Stimulated activated CD4-positive, alpha-beta T cell treated with anti-CD3 and anti-CD28 coated beads, TNF-alpha, amount 100 ng/mL, for 1 hour (primary cell): ENCODE measurements around the gene IGSF9.

Source experiments
- DNase-seq, 3 donors: peaks; one replicate each; pipeline ENCODE4 v3.0.0-alpha.2; 2020; ENCODE audit warnings: low read depth in 3 of 3, low spot score in 1 of 3

IGSF9 gene

GRCh38 chr1:159946242-159947187 is 1.1 kb upstream of the IGSF9 start:
- no peak for DNase-seq

DNA sequence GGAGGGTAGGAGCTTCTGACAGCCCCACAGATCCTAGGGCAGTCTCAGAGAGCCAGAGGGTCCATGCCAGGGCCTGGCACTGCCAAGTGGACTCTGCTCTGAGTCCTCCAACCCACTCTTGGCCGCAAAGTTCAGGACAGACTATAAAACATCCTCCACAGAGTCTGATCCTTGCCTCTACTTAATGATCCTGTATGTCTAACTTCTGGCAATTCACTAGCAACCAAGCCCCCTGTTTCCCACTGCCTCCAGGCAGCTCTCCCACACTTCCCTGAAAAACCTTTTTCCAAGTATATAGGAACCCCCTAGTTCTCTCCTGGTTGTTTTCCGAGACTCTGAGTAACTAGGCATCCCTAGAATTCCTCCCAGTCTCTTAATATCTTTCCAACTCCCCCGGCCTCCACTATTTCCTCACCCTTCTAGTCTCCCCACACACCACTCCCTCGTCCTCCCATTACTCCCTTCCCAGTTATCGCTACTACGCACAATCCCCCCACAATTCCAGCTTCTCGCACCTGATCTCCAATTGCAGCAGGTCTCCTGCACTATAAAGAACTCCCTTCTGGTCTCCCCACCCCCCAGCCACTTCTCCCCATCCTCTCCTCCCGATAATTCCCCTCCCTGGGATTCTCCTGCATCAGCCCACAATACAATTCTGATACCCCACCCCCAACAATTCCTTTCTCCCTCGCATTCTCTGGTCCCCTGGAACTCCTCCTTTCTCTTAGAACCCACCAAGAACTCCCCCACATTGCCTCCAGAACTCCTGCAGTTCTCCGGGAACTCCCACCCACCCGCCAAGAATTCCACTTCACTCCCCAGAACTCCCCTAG is 574 bp downstream of the IGSF9 start:
- DNase-seq, result no peak

DNA sequence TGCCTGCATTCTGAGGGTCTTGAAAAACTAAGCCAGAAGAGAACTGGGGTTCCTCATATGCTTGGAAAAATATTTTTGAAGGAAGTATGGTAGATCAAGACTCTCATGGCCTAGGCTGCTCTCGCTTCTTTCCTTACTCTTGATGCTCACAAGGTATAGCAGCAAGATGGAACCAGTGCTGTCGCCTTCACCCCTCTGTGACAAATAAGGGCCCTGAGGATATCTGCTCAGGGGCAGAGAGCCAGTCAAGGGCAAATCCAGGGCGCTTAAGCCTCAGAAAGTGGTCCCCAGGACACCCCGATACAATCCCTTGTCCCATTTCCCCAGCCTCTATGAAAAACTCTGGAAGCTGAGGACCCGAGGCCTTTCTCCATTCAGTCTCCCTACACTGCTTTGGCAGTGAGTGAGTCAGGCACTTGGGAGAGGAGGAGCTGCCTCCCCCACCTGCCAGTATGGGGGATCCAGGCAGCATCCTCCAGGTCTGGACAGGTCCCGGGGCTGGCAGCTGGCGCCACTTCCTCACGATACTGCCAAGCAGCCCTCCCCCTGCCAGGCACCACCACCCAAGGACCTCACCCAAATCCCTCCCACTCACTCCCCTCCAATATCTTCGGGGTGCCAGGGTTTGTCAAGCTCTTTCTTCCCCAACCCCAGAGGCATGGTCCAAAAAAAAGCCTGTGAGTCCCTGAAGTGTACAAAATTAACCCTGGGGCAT is 1.3 kb downstream of the IGSF9 start:
- DNase-seq, result no peak

GRCh38 chr1:159943278-159943640 is 2.2 kb downstream of the IGSF9 start:
- DNase-seq, result no peak

DNA sequence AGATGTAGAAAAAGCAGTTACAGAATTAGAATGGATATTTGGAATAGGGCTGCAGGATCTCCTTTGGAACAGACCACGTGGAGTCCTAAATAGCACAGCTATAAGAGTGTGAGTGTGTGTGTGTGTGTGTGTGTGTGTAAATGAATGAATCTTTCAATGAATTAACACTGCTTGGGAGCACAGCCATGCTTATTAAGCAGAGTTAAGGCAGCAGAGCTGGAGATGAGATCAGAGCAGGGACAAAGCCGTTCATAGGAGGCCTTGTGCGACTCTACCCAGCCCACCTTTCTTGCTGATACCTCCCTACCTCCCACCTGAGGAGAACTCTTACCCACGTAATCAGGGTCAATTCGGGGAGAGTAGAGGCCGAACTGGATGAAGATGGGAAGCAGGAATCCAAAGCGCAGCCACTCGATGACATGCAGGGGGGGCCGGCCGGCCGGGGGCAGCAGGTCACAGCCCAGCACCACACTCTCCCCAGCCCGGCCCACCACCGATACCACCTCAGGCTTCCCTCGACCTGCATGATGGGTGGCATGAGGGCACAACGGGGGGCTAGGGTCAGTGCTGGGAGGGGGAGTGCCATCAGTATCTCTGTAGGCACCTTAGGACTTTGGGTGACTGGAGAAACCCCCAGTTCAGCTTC is 2.7 kb downstream of the IGSF9 start:
- no peak for DNase-seq

DNA sequence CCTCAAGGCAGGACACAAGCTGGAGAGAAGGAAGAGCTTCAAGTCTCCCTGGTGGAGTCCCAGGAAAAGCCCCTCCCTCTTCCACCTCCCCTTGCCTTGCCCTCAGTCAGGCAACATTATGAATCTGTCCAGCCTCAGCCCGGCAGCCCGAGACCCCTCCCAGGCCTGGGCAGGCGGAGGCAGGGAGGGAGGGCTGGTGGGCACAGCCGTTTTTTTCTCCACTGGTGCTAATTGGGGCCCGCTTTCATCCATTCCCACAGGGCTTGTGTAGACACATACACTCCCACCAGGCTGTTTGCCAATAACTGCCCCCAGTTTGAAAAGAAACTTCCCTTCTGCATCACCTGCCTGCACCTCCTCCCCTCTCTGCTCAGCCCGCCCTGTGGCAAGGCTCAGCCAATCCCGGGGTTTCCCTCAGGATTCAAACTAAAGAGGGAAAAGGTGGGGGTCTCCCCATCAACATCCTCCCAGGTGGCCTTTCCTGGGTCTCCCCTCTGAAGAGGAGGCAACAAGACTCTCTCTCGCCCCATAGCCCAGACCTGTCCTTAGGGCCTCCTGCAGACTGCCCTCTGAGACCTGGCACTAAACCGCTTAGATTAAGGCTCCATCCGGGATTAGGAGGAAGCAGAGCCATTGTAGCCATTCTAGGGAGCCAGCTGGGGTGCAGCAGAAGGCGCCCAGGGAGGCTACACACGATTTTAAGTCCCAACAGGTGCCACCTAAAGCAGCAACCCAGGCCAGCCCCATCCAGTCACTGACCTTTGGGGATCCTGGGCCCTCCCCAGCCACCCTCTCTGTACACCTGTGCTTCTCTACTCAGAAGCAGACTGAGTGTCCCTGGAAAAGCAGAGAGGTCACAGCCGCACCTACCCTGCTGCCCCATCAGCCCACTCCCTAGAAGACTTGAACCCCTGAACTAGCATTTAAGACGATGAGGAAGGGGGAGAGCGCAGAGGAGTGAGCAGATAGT is 3.5 kb downstream of the IGSF9 start:
- no peak for DNase-seq

DNA sequence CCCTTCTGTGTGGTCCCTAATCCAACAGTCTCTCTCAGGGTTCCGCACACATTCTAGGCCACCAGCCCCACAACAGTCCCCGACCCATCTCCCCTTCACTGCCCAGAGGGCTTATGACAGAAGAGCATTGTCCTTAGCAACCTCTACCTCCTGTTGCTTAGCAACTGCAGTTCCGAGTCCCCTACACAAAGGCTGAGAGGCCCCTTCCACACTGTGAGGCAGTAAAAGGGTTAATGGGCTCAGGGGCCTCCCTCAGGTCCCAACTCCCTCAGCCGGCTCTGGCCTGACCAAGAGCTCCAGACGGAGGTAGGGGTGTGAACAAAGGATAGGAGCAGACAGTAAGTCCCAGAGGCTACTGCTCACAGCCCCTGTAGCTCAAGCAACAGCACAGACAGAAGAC is 4.3 kb downstream of the IGSF9 start:
- DNase-seq, result no peak

- no peak for DNase-seq
These were observed 5.3 kb downstream of the IGSF9 start for GRCh38 chr1:159940006-159940620.

DNA sequence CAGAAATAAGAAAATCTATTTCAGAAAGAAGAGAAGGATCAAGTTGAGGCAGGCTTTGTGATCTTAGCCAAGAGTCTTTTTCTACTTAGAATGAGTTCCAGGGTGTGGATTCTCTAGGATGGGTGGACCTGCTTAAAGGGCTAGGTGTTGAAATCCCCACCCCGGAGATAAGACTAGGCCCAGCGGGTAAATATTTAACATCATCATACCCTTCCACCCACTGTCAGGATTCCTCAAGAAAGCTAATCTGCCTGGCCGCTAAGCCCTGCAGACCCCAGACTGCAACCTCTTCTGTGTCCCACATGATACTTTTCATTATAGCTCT is 5.8 kb downstream of the IGSF9 start:
- no peak for DNase-seq

DNA sequence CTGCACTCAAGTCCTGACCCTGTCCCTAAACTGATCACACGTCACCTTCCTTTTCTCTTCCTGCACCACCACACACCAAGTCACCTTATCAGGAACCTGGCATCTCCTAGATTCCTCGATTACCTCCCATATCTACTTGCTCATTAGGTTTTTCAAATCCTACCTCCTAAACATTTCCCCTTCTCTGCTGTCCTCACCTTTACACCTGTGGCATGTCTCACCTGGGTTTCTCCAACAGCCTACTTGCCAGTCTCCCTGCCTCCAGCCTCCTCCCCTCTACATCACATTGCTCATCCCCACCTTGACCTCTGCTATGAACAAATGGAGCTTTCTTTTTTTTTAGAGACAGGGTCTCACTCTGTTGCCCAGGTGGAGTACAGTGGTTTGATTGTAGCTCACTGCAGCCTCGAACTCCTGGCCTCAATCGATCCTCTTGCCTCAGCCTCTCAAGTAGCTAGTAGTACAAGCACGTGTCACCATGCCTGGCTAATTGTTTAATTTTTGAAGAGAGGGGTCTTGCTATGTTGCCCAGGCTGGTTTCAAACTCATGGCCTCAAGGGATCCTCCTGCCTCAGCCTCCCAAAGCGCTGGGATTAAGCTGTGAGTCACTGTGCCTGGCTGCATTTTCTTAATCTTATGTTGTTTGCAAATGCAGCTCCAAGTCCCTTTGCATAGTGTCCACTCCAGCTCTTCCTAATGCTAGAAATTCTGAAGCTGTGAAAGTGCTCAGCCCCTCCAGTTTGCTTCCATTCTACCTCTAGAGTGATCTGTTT is 6.3 kb downstream of the IGSF9 start:
- DNase-seq, result no peak

DNA sequence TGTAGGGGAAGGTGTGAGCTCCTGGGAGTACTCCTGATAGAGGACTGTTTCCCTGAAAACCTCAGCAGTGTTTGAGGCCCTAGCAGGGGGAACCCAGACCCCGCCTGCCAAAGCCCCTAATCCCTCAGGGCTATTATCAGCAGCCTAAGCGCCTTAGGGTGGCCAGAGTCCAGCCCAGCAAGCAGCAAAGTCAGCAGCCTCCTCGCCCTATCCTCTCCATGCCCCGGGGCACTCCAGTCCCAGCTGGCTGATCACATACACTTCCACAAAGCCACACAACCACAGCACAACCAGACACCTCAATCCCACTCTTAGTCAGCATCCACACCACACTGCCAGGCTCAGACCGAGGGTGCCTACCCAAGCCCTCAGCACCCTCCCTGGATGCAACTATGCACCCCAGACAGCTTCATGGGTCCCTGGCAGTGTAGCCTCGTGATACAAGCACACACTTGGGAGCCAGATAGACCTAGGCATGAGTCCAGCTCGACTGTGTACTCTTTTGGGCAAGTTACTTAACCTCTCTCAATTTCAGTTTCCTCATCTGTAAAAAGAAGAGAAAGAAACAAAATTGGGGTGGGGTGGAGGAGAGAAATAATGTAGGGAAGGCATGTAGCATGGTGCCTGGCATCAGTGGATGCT is 7.1 kb downstream of the IGSF9 start:
- DNase-seq, result no peak

- no peak for DNase-seq
These were observed 8.2 kb downstream of the IGSF9 start for GRCh38 chr1:159937054-159937750.

DNA sequence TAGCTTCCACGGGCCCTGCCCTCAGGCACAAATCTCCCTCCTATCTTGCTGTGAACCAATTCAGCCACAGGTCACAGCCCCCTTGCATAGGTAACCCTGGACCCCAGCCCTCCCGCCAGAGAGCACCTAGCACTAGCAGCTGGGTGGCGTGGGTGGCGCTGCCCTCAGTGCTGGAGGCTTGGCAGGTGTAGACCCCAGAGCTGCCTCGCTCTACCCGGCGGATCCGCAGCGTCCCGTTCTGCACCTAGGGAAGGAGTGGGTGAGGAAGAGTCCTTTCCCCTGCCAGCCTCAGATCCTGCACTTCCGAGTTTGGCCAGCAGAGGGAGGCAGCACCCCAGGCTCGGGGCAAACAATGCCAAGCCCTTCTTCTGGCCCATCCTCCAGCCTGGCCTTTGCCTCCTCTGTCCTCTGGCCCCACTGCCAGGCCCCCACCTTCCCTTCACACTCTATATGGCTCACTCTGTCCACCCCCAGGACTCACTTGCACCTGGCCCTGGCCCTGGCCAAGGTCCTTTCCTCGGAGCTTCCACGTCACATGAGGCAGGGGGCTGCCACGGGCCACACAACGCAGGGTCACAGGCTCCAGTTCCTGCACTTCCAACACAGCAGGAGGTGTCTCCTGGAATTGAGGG is 9.0 kb downstream of the IGSF9 start:
- peak; percentile 54 to 90 (median 64) for DNase-seq

DNA sequence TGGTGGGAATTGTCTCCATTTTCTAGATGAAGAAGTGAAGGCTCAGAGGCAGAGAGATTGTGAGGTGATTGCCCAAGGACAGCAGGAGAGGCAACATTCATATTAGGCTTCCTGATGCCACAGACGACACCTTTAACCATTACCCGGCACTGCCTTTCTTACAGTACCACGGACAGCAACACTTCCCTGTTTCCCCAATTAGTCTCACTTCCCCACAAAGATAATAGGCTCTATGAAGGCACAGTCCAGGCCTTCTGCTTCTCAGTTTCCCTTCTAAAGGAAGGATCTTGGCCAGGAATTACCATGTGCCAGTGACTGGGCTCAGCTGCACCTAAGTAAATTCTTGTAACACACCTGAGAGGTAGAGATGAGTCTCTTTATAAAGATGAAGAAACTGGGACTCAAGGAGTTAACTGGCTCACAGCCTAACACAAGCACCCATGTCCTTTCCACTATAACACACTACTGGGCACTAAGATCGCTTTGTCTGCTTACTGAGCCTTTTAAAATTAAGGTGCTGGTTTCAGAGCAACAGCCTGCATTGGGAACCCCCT is 9.6 kb downstream of the IGSF9 start:
- DNase-seq, result no peak

DNA sequence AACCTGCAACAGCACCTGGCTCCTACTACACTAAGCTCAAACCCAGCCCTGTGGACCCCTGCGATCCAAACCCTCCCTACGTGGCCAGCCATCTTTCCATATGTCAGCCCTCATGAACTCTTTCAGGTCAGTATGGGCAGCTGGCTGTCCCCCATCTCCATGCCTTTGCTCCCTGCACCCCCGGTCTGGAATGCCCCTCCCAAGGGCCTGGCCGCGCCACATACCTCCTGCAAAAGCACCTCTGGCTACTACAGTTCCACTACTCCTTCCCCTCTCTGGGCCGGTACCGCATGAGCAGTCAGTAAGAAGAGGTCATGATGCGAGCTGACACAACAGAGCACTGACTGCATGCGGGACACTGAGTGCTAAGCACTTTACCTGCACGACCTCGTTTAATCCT is 10.1 kb downstream of the IGSF9 start:
- no peak for DNase-seq

DNA sequence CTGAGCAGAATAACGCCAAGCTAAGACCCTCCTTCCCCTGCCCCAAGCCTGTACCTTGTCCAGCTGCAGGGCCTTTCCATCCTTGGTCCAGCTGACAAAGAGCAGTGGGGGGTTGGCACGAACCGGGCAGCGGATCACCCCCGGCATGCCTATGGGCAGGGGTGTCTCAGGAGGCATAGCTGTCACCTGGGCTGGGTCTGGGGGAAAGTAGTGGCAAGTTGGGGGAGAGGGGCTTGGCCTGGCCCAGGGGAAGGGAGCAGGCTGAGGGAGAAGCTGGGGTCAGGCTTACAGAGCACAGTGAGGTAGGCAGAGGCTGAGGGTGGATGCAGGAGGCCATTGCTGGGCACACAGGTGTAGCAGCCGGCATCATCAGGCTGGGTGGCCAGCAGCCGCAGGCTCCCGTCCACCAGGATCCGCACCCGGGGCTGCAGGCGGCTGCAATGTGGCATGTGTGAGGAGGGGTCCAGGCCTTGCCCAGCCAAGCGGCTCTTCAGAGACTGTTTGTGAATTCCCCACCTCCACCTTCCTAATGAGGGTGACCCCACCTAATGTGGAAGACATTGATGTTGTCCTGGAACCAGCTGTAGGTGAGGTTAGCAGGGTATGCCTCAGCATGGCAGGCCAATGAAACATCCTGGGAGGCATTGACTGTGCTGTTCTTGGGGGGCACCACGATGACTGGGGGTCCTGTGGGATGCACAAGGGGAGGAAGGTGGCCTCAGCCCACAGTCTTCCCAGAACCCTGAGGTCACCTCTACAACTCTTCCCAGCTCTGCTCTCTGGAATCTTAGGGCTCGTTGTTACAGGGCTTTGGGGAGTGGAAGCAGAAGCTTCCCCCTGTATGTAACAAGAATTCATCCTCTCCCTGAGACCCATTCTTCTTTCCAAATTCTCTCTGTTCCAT is 11.0 kb downstream of the IGSF9 start:
- DNase-seq, result no peak
